Measurements from ENCODE around the gene LGR4.

Gene LGR4

DNA sequence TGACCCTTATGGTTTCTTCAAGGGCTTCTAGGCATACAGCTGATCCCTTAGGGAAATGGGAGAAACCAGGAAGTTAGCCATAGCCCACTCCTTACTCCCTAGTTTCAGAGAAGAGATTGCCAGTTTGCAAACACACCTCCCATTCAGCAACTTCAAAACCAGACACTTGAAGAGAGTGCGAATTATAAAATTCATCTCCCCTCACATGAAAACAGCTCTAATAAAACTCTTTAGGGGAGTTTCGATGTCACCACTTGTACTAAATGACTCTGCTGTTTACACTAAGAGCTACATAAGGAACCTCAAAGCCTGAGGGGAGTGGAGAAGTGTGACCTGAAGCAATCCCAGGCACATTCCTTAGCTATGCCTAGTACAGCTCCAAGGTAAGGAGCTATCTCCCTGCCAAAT, 8.3 kb downstream of the LGR4 start:
- no peak for DNase-seq (ENCODE audit: low read depth)
- TF ChIP-seq CTCF (IDR thresholded peaks at IDR 0.05; ENCODE audit: control insufficient read depth, insufficient read depth, low read depth, low read length, missing control alignments), result no peak
- H3K4me3 ChIP-seq (ENCODE audit: control insufficient read depth, low read depth, low read length), result no peak overlapping the region

GRCh38 chr11:27462543-27462942, 10.0 kb downstream of the LGR4 start:
- no peak for TF ChIP-seq CTCF (IDR thresholded peaks at IDR 0.05; ENCODE audit: control insufficient read depth, insufficient read depth, low read depth, low read length, missing control alignments)
- no peak overlapping the region for H3K4me3 ChIP-seq (ENCODE audit: control insufficient read depth, low read depth, low read length)
- no peak for DNase-seq (ENCODE audit: low read depth)

DNA sequence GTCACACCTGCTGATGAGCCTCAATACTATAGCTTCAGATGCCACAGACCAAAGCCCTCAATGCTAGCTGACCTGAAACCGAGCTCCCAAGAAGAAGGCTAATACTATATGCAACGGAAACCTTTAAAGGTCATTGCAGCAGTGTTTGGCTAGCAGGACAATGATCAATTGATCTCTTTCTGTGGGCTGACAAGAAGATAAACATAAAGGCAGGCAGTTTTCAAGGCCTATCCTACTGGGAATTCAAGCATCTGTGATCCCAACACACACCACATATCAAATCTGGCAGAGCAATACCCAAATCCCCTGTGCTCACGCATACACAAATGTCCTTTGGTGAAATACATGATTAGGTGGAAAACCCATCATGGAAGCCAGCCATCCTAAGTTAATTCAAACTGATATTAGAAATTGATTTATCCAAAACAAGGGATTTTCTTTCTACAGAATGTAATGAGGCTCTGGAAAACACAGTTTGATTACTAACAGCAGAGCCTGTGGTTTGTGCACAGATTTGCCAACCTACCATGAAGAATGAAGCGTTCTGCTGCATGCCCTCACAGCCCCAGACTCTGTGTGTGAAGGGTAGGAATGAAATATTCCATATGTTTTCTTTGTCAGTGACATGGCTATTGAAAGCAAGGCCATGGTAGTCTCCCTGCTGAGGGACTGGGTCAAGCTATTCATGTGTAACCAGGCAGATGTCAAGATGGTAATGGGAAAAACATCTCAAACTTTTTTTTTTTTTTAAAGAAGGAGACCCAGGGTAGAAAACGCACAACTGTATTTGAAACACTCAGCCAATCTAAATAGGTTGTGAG, 12.2 kb downstream of the LGR4 start:
- H3K4me3 ChIP-seq (ENCODE audit: control insufficient read depth, low read depth, low read length), result no peak overlapping the region
- TF ChIP-seq CTCF (IDR thresholded peaks at IDR 0.05; ENCODE audit: control insufficient read depth, insufficient read depth, low read depth, low read length, missing control alignments), result no peak
- DNase-seq (ENCODE audit: low read depth), result no peak

DNA sequence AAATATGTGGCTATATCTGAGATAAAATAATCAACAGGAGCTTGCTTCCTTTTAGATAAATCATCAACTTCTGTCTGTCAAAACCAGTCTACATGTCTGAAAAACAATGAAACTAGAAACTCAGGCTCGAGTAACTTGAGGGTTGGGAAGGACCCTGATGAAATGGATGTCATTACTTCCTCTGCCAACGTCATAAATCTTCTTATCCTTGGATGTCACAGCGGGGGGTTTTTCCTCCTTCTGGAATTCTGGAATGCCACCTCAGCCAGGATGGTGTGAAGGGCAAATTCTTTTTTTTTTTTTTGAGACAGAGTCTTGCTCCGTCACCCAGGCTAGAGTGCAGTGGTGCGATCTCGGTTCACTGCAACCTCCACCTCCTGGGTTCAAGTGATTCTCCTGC, 13.4 kb downstream of the LGR4 start:
- no peak overlapping the region for H3K4me3 ChIP-seq (ENCODE audit: control insufficient read depth, low read depth, low read length)
- no peak for DNase-seq (ENCODE audit: low read depth)
- no peak for TF ChIP-seq CTCF (IDR thresholded peaks at IDR 0.05; ENCODE audit: control insufficient read depth, insufficient read depth, low read depth, low read length, missing control alignments)

DNA sequence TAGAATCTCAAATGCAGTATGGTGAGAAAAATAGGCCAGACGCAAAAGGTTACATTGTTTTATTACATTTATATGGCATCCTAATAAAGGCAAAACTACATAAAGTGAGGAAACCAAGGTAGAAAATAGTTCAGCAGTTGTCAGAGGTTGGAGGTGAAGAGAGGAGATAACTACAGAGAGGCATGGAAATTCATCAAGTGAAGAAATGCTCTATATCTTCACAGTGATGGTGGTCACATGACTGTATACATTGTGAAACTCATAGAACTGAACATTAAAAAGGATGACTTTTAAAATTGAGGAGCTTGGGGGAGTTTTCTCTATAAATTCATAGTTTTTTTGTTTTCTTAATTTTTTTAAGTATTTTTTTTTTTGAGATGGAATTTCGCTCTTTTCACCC, 14.4 kb downstream of the LGR4 start:
- TF ChIP-seq CTCF (IDR thresholded peaks at IDR 0.05; ENCODE audit: control insufficient read depth, insufficient read depth, low read depth, low read length, missing control alignments), result no peak
- H3K4me3 ChIP-seq (ENCODE audit: control insufficient read depth, low read depth, low read length), result no peak overlapping the region
- DNase-seq (ENCODE audit: low read depth), result no peak

DNA sequence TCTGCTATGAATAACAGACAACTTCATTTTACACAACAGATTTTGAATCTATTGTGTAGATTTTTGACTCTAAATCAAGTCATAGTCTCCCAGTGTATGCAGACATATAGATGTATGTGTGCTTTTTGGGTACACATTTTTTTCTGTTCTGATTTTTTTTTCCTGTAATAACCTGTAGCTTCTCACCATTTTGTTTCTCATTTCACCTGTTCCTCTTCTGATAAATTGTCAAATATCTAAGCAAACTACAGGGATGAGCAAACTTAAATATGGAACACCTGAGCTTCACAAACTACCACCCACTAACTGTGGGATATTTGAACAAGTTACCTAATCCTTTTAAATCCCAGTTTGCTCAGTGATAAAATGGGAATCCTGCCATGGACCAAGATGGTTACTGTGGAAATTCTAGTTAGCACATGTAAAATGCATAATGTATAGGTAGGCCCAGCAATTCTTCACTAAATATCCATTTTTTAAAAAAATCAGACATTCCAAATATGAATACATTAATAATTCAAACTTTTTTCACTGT, 15.7 kb downstream of the LGR4 start:
- TF ChIP-seq CTCF (IDR thresholded peaks at IDR 0.05; ENCODE audit: control insufficient read depth, insufficient read depth, low read depth, low read length, missing control alignments), result no peak
- no peak overlapping the region for H3K4me3 ChIP-seq (ENCODE audit: control insufficient read depth, low read depth, low read length)
- no peak for DNase-seq (ENCODE audit: low read depth)

Measured in AG09309 (cell line).